HG02970 (cell line): ENCODE measurements around the gene PCDH9.

ENCODE experiments used
- ATAC-seq: cut with Tn5 transposase; IDR thresholded peaks from one replicate; pipeline ENCODE4 v1.9.1; 2021; ENCODE audit warnings: mild to moderate bottlenecking, moderate library complexity, moderate number of reproducible peaks; ENCODE audit not compliant: unreplicated experiment, low FRiP score

Gene PCDH9

GRCh38 chr13:66443926-66444325 lies 786.2 kb downstream of the PCDH9 start:
- ATAC-seq = no peak

DNA sequence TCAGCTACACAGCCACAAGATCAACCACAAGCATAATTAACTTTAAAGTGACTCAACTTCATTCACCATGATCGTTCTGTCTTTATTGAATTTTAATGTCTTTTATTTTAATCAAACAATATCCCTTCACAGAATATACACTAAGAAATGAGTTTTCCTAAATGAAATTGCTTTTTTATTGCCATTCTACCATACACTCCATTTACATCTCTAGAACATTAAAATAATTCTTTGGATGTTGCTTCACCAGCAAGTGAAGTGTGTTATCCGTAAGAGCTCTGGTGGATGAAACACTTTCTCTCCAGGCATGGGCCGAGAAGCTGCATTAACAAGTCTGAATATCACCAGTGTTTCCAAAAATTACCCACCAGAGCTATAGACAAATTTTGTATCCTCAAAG lies 789.2 kb downstream of the PCDH9 start:
- no peak for ATAC-seq

DNA sequence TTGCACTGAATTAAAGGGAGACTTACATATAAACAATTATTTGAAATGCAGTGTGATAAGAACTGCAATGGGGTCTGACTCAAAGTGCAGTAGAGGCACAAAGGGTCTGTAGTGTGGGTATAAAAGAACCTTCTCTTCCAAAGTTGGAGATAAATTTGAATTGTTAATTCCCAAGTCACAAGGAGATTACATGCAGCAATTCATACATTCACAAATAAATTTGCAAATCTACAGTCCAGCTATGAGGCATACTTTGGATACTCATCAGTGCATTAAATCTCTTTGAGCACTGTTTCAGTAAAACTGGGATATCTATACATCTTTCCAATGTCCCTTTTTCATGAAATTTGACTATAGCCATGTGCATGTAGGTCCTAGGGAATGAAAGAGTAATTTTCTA lies 799.4 kb downstream of the PCDH9 start:
- ATAC-seq = no peak

GRCh38 chr13:66430269-66430668 lies 799.9 kb downstream of the PCDH9 start:
- ATAC-seq = no peak

- ATAC-seq = no peak
Observed at GRCh38 chr13:66429156-66429555, 801.0 kb downstream of the PCDH9 start.

DNA sequence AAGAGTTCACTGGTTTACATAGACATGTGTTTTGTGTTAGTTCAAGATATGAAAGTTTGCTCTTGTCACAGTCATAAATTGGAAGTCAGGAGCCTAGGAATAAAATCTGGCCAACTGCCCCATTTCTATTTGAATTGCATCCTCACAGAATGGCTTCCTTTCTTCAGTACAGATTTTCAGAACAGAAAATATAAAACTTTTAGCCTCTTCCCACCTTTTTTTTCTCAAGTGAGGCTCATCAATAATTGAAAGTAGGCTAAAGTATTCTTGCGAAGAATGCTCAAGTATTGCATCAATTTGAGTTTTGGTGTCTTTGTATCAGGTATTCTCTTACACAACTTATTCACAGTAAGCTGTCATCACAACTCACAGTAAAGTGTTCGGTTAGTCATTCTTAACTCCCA lies 802.7 kb downstream of the PCDH9 start:
- no peak for ATAC-seq

GRCh38 chr13:66425741-66426140 lies 804.4 kb downstream of the PCDH9 start:
- no peak for ATAC-seq

GRCh38 chr13:66424422-66424821 lies 805.7 kb downstream of the PCDH9 start:
- ATAC-seq = no peak

GRCh38 chr13:66415444-66415843 lies 814.7 kb downstream of the PCDH9 start:
- ATAC-seq = no peak

GRCh38 chr13:66414066-66414800 lies 815.9 kb downstream of the PCDH9 start:
- no peak for ATAC-seq

DNA sequence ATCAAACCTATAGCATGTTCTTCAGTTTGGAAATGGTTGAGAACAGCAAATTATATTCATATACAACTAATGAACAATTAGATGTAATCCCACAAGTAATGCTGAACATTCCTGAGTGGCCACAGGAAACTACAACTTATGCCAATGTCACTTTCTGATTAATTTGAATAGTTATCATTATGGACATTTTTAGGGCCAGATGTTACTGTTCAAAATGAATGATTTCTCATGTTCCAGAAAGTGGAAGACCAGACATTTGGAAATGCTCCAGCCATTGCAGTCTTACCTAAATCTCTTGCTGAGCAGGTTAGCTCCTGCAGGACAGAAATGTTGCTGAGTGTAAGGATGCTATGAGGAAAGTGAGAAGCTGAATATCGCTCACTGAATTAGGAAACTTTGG lies 819.8 kb downstream of the PCDH9 start:
- no peak for ATAC-seq

- no peak for ATAC-seq
Observed at GRCh38 chr13:66409542-66409941, 820.6 kb downstream of the PCDH9 start.

GRCh38 chr13:66407128-66407527 lies 823.0 kb downstream of the PCDH9 start:
- ATAC-seq = no peak

DNA sequence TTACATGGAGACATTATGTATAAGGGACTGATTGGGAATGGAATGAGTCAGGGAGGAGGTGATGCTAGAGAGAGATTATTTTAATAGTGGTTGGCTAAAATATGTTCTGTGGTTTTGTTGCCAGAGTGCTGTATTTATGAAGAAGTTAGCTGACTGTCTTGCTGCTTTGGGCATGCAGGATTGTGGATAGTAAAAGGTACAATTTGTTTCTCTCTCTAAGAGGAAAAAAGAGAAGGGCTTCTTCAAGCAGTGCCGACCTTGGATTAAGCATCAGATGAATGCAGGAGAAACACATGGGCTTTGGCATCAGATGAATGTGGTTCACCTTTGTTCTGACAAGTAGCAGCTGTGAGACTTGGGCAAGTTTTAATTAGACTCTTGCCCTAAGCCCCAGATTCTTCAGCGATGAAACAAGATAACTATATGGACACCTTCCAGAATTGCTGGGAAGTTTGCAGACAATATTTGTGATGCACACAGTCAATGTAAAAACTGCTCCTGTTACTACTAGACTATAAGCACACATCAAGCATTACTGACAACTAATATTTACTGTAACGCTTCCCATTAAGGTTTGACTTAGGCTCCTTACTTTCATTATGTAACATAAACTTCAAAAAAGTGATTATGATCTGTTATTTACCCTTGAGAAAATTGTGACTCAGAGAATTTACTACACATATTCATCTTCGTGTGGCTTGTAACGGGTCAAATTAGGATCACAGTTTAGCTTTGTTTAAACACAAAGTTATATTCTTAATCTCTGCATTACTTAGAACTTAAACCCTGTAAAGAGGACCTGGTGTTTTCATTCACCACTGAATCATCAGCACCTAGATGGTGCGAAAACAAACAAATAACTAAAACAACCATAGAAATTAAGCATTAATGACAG lies 824.0 kb downstream of the PCDH9 start:
- ATAC-seq = no peak

DNA sequence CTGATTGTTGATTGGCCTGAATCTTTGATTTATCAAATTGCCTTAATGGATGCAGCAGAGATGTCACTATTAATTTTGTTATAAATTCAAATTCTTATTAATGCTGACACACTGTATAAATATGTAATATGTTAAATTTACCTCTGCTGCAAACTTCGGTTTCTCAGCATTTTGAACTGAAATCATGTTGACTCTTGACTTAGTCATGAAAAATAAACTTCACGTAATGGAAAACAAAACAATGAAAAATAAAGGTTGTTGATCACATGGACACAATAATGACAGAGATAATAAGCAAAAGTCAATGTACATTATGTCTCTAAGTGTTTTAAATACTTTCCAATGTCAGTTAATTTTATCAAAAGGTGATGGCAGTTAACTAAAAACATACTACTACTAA lies 827.6 kb downstream of the PCDH9 start:
- no peak for ATAC-seq

- ATAC-seq = no peak
Observed at GRCh38 chr13:66402066-66402465, 828.1 kb downstream of the PCDH9 start.

- no peak for ATAC-seq
Observed at GRCh38 chr13:66400292-66400691, 829.8 kb downstream of the PCDH9 start.

DNA sequence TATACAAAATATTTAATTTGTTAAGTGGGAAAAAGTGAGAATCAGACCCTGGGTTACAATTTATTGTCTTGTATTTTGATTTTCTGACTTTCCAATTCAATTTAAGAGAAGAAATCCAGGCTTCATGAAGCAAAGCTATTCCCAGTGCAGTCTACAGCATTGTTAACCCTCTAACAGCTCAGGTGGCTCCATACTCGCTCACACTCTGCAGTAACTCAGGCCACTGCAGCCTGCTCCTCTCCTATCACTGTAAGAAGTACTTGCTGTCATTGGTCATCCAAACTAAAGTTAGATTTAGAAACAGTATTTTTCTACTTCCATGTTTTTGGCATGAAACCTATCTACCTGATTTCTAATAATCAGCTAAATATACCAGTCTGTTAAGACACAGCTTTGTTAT lies 830.3 kb downstream of the PCDH9 start:
- no peak for ATAC-seq

DNA sequence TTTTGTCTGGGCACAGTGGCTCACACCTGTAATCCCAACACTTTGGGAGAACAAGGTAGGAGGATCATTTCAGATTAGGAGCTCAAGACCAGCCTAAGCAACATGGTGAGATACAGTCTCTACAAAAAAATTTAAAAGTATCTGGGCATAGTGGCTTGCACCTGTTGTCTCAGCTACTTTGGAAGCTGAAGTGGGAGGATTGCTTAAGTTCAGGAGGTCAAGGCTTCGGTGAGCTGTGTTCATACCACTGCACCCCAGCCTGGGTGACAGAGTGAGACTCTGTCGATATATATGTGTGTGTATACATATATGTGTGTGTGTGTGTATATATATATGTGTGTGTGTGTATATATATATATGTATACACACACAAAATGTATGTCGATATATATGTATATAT lies 833.0 kb downstream of the PCDH9 start:
- ATAC-seq = no peak

DNA sequence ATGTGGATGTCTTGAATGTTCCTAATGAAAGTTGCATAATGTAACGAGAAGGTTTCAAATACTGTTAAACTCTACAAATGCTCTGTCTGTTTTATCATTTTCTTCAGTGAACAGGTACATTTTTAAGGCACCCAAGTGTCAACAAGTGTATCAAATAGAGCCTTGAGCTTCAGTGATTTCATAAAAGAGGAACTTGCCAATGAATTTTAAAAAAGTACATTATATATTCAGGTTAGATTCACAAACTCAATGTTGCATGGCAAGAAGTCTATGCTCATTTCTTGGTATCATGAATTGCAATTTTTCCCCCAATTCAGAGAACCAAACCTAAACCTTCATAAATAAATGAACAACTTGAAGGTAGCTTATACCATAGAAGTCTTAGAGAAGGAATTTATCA lies 838.8 kb downstream of the PCDH9 start:
- ATAC-seq = no peak

GRCh38 chr13:66378894-66379293 lies 851.2 kb downstream of the PCDH9 start:
- ATAC-seq = no peak

DNA sequence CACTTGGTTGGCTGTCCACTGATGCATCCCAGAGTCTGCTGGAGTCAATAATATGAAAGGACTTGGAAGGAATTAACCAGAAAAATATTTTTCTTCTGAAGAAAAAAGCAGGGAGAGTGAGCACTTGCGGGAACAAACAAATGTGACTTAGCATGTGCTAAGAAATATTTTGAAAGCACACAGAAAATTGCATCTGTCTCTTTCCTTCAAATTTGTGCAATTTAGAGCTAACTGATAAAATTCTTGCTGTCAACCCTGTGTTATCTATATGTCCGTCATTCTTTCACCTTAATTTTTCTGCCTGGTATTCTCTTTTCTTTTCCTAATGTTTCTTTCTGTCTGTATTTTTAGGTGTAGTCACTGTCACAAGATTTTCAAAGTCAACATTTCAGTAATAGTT lies 852.6 kb downstream of the PCDH9 start:
- ATAC-seq = no peak
